IMR-90 (cell line): ENCODE results near the gene FTSJ3. TPM values are rescaled to one million over a fixed set of nuclear protein-coding genes. Genes with fewer than 3 reads are reported as not detected.

Experiments used
- ATAC-seq: fragments of 200-7000 bp; cut with Tn5 transposase; 2 replicates; pipeline ENCODE4 v1.9.1; 2020; ENCODE audit warnings: low read depth, mild to moderate bottlenecking, moderate library complexity
- BruUV-seq: library from RNA; stranded (reverse); fragments of 400-500 nt; replicated peaks from 2 replicates; lab custom pipeline; 2021; lab: Mats Ljungman, UMichigan
- CTCF ChIA-PET: fragments of 300-600 bp; formaldehyde crosslinking; extraction: SDS; loops from one replicate; lab custom pipeline; 2021; ENCODE audit warnings: antibody characterized with exemption; lab: Yijun Ruan, JAX
- POLR2A ChIA-PET: fragments of 300-600 bp; sonication (Branson Sonifier 250); formaldehyde crosslinking; loops from one replicate; lab custom pipeline; 2022; ENCODE audit warnings: antibody characterized with exemption; ENCODE audit not compliant: unreplicated experiment; lab: Charles Lee
- DNase-seq: peaks from one replicate; pipeline ENCODE4 v3.0.0; 2013
- H2AFZ ChIP-seq: replicated peaks from 2 replicates; pipeline ENCODE3; 2013; ENCODE audit warnings: low read length, mild to moderate bottlenecking; ENCODE audit not compliant: poor library complexity
- H2AK5ac ChIP-seq: 2 replicates; pipeline ENCODE4 v1.6.1; 2013; ENCODE audit warnings: low read depth, low read length, inconsistent platforms
- H2AK9ac ChIP-seq: replicated peaks from 2 replicates; pipeline ENCODE3; 2013; ENCODE audit warnings: mild to moderate bottlenecking, low read depth, low read length, moderate library complexity; ENCODE audit not compliant: poor library complexity
- H2BK120ac ChIP-seq: 2 replicates; pipeline ENCODE4 v1.6.1; 2013; ENCODE audit warnings: low read depth, low read length, inconsistent platforms
- H2BK15ac ChIP-seq: 3 replicates; pipeline ENCODE4 v1.6.1; 2013; ENCODE audit warnings: low read depth, low read length, inconsistent platforms
- H2BK20ac ChIP-seq: 2 replicates; pipeline ENCODE4 v1.6.1; 2013; ENCODE audit warnings: low read depth, mild to moderate bottlenecking, inconsistent platforms, low read length, moderate library complexity
- H2BK5ac ChIP-seq: 2 replicates; pipeline ENCODE4 v1.6.1; 2013; ENCODE audit warnings: mild to moderate bottlenecking, low read depth, low read length, inconsistent platforms; ENCODE audit not compliant: poor library complexity, severe bottlenecking
- H3K14ac ChIP-seq: replicated peaks from 2 replicates; pipeline ENCODE4 v1.6.1; 2013; ENCODE audit warnings: low read depth, low read length, inconsistent platforms
- H3K18ac ChIP-seq: 2 replicates; pipeline ENCODE4 v1.6.1; 2013; ENCODE audit warnings: low read depth, low read length, control low read depth
- H3K23ac ChIP-seq: 2 replicates; pipeline ENCODE4 v1.6.1; 2013; ENCODE audit warnings: low read depth, low read length, inconsistent platforms
- H3K27ac ChIP-seq: 2 replicates; pipeline ENCODE4 v1.5.1; 2013; ENCODE audit warnings: mild to moderate bottlenecking, control low read depth, low read length; ENCODE audit not compliant: insufficient read depth
- H3K27me3 ChIP-seq: 2 replicates; pipeline ENCODE4 v1.6.1; 2013; ENCODE audit warnings: low read length; ENCODE audit not compliant: control insufficient read depth, insufficient read depth
- H3K36me3 ChIP-seq: 2 replicates; pipeline ENCODE4 v1.6.1; 2013; ENCODE audit warnings: low read length, mixed read lengths; ENCODE audit not compliant: control insufficient read depth, insufficient read depth
- H3K4ac ChIP-seq: 2 replicates; pipeline ENCODE4 v1.6.1; 2013; ENCODE audit warnings: low read depth, low read length, inconsistent platforms
- H3K4me1 ChIP-seq: 2 replicates; pipeline ENCODE4 v1.6.1; 2013; ENCODE audit warnings: low read length, mixed read lengths; ENCODE audit not compliant: control insufficient read depth, insufficient read depth
- H3K4me2 ChIP-seq: 2 replicates; pipeline ENCODE4 v1.6.1; 2013; ENCODE audit warnings: low read depth, mild to moderate bottlenecking, control low read depth, low read length, moderate library complexity
- H3K4me3 ChIP-seq: 2 replicates; pipeline ENCODE4 v1.5.1; 2013; ENCODE audit warnings: low read depth, mild to moderate bottlenecking, control low read depth, low read length, moderate library complexity; ENCODE audit not compliant: insufficient read depth
- H3K56ac ChIP-seq: 2 replicates; pipeline ENCODE4 v1.6.1; 2013; ENCODE audit warnings: low read length, inconsistent platforms; ENCODE audit not compliant: insufficient read depth; ENCODE audit errors: extremely low read depth
- H3K79me1 ChIP-seq, 2 experiments: 2 replicates each; pipeline ENCODE4 v1.6.1; 2013; ENCODE audit warnings: low read length in 2 of 2, inconsistent platforms in 1 of 2, low read depth in 1 of 2
- H3K9ac ChIP-seq: 2 replicates; pipeline ENCODE4 v1.6.1; 2013; ENCODE audit warnings: low read depth, low read length, control low read depth
- H3K9me1 ChIP-seq: 2 replicates; pipeline ENCODE4 v1.6.1; 2013; ENCODE audit warnings: low read length, inconsistent platforms; ENCODE audit not compliant: insufficient read depth
- H3K9me3 ChIP-seq: 2 replicates; pipeline ENCODE4 v1.6.1; 2013; ENCODE audit warnings: low read length; ENCODE audit not compliant: control insufficient read depth, insufficient read depth
- H4K20me1 ChIP-seq: 2 replicates; pipeline ENCODE4 v1.6.1; 2013; ENCODE audit warnings: low read length, inconsistent platforms; ENCODE audit not compliant: insufficient read depth
- H4K5ac ChIP-seq: 2 replicates; pipeline ENCODE4 v1.6.1; 2013; ENCODE audit warnings: mild to moderate bottlenecking, low read depth, low read length, control low read depth
- H4K8ac ChIP-seq, 2 experiments: 2 replicates each; pipeline ENCODE4 v1.6.1; 2013; ENCODE audit warnings: low read depth in 2 of 2, low read length in 2 of 2, control low read depth in 1 of 2, inconsistent platforms in 1 of 2
- H4K91ac ChIP-seq: 2 replicates; pipeline ENCODE4 v1.6.1; 2013; ENCODE audit warnings: low read depth, low read length, inconsistent platforms; ENCODE audit not compliant: insufficient read depth
- BHLHE40 ChIP-seq: fragments of 150-350 bp; IDR thresholded peaks from 2 replicates; pipeline ENCODE4 v1.6.1; 2016; ENCODE audit warnings: mild to moderate bottlenecking, low read depth, low read length
- CEBPB ChIP-seq: IDR thresholded peaks from 2 replicates; pipeline ENCODE4 v1.6.1; 2012; ENCODE audit warnings: low read depth, low read length, improper control_type of control experiment
- CHD1 ChIP-seq: IDR thresholded peaks from 2 replicates; pipeline ENCODE4 v1.6.1; 2012; ENCODE audit warnings: low read depth, low read length, improper control_type of control experiment
- CTCF ChIP-seq: conservative IDR thresholded peaks from 2 replicates; pipeline ENCODE4 v1.5.1; 2012; ENCODE audit warnings: mild to moderate bottlenecking, low read depth, low read length, improper control_type of control experiment
- ELK1 ChIP-seq: fragments of 150-350 bp; IDR thresholded peaks from 2 replicates; pipeline ENCODE4 v1.6.1; 2016; ENCODE audit warnings: low read depth, mild to moderate bottlenecking, low read length, moderate library complexity, borderline replicate concordance
- FOS ChIP-seq: fragments of 150-350 bp; IDR thresholded peaks from 2 replicates; pipeline ENCODE4 v1.6.1; 2016; ENCODE audit warnings: low read depth, low read length
- MAFK ChIP-seq: IDR thresholded peaks from 2 replicates; pipeline ENCODE4 v1.6.1; 2012; ENCODE audit warnings: low read depth, low read length, improper control_type of control experiment
- MAZ ChIP-seq: IDR thresholded peaks from 2 replicates; pipeline ENCODE4 v1.6.1; 2012; ENCODE audit warnings: low read depth, mild to moderate bottlenecking, low read length, improper control_type of control experiment, moderate library complexity, borderline replicate concordance
- MXI1 ChIP-seq: IDR thresholded peaks from 2 replicates; pipeline ENCODE4 v1.6.1; 2012; ENCODE audit warnings: low read depth, mild to moderate bottlenecking, low read length, moderate library complexity, borderline replicate concordance
- NFE2L2 ChIP-seq: fragments of 150-350 bp; IDR thresholded peaks from 2 replicates; pipeline ENCODE4 v1.6.1; 2016; ENCODE audit warnings: low read depth, mild to moderate bottlenecking, low read length
- RAD21 ChIP-seq: IDR thresholded peaks from 2 replicates; pipeline ENCODE4 v1.6.1; 2012; ENCODE audit warnings: low read length, improper control_type of control experiment
- RCOR1 ChIP-seq: IDR thresholded peaks from 2 replicates; pipeline ENCODE4 v1.6.1; 2012; ENCODE audit warnings: mild to moderate bottlenecking, low read length, improper control_type of control experiment; ENCODE audit not compliant: insufficient replicate concordance
- RFX5 ChIP-seq: IDR thresholded peaks from 2 replicates; pipeline ENCODE4 v1.8.0; 2012; ENCODE audit warnings: low read depth, mild to moderate bottlenecking, low read length, moderate library complexity
- SMC3 ChIP-seq: fragments of 150-350 bp; IDR thresholded peaks from 2 replicates; pipeline ENCODE4 v1.6.1; 2016; ENCODE audit warnings: low read depth, mild to moderate bottlenecking, antibody characterized with exemption, low read length, moderate library complexity
- WGBS, 2 experiments: methylation state at CpG; one replicate each; pipeline versions ENCODE4 v1.1.5 to v1.1.7; 2013; ENCODE audit warnings: missing lambda C conversion rate in 2 of 2; ENCODE audit not compliant: insufficient read length in 1 of 2; ENCODE audit errors: extremely low coverage in 2 of 2; 5-methylcytosine and 5-hydroxymethylcytosine counted together
- dilution Hi-C: fragments of 300-500 bp; cut with HindIII; formaldehyde crosslinking; loops from one replicate; pipeline ENCODE4 v1.14.3; 2018; ENCODE audit warnings: low sequenced_read_pairs; ENCODE audit not compliant: unreplicated experiment
- in situ Hi-C: fragments of 300-500 bp; cut with MboI; formaldehyde crosslinking; loops from 3 replicates; pipeline ENCODE4 v1.14.3; 2019; ENCODE audit warnings: low sequenced_read_pairs, inconsistent platforms, mixed read lengths
- intact Hi-C: fragments of 100-400 bp; cut with micrococcal nuclease; formaldehyde crosslinking; loops from 2 replicates; pipeline ENCODE4 v1.10.0; 2022
- polyA plus RNA-seq, 3 experiments: library from polyadenylated mRNA; depleted of rRNA; stranded (reverse); fragments of >200 nt; gene quantifications; 2 replicates each; pipeline ENCODE4 v1.2.3, GENCODE V29; 2012; ENCODE audit warnings: low replicate concordance in 1 of 3
- total RNA-seq: library from RNA; depleted of rRNA; stranded (reverse); fragments of >200 nt; gene quantifications from 2 replicates; pipeline ENCODE4 v1.2.3, GENCODE V29; 2012
- TF ChIP-seq, protein P1 (sequence below): fragments of 150-350 bp; IDR thresholded peaks from 2 replicates; pipeline ENCODE4 v1.6.1; 2017; ENCODE audit warnings: mild to moderate bottlenecking, antibody characterized with exemption, low read length, low read depth

FTSJ3 gene
- total and polyA plus RNA-seq, 2 of the 4 experiments (the other 2 are of a cell fraction), result 51.3 to 68.1 TPM

DNA sequence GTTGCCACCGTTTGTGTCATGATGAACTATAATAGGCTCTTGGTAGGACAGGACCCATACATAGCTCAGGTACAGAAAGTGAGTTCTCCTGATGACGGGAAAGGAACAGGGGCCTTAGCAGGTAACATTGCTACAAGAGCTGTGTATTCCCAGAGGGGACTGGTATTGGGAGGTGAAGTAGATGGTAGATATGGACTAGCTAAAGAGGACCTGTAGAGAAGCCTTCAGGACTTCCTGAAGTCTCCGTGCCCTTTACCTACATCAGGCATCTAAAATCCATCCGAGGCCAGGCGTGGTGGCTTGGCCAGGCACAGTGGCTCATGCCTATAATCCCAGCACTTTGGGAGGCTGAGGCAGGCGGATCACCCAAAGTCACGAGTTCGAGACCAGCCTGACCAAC is 27.7 kb upstream of the FTSJ3 start:
- ATAC-seq, result no peak

More for the DNA sequence above, 27.7 kb upstream of the FTSJ3 start:
- Histone ChIP-seq H3K4me2 (no peak overlapping the region), H2AK9ac (no peak overlapping the region), H3K27ac (no peak overlapping the region), H3K23ac (no peak overlapping the region), H2BK120ac (no peak overlapping the region), H4K91ac (no peak overlapping the region), H4K5ac (no peak overlapping the region), H3K9ac (no peak overlapping the region), H3K14ac (no peak overlapping the region), H3K79me1 (no peaks in the 10 kb centered on the region), H2AK5ac (no peak overlapping the region), H3K18ac (no peak overlapping the region), H3K27me3 (peaks cover 34% of the 10 kb centered on the region), H2AFZ (no peak overlapping the region), H2BK5ac (no peak overlapping the region), H3K4ac (no peak overlapping the region), H3K4me1 (no peaks in the 10 kb centered on the region), H3K9me1 (no peaks in the 10 kb centered on the region), H4K20me1 (no peaks in the 10 kb centered on the region), H4K8ac (no peak overlapping the region), H3K9me3 (no peaks in the 10 kb centered on the region), H3K56ac (no peak overlapping the region), H3K36me3 (no peaks in the 10 kb centered on the region), H3K4me3 (no peak overlapping the region), H2BK15ac (no peak overlapping the region), H2BK20ac (no peak overlapping the region)
- CTCF ChIA-PET, result no interaction called here
- in situ Hi-C loops, result no loop called here
- intact Hi-C loops, result no loop called here
- dilution Hi-C loops, result no loop called here
- POLR2A ChIA-PET, result no interaction called here
- 100% methylated on average over 5 of the region's 8 CpGs; no CpG with 5 or more reads in 1 of the 2 experiments for WGBS, 2 experiments
- TF ChIP-seq CEBPB (no peak), MAFK (no peak), MAZ (no peak), FOS (no peak), BHLHE40 (no peak), SMC3 (no peak), RAD21 (no peak), MXI1 (no peak), RFX5 (no peak), CHD1 (no peak), RCOR1 (no peak), ELK1 (no peak), NFE2L2 (no peak), CTCF (no peak)
- TF ChIP-seq, protein P1, sequence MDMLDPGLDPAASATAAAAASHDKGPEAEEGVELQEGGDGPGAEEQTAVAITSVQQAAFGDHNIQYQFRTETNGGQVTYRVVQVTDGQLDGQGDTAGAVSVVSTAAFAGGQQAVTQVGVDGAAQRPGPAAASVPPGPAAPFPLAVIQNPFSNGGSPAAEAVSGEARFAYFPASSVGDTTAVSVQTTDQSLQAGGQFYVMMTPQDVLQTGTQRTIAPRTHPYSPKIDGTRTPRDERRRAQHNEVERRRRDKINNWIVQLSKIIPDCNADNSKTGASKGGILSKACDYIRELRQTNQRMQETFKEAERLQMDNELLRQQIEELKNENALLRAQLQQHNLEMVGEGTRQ, result no peak
- BruUV-seq, result no TSS peak
- DNase-seq, result no peak
